WTC11 (cell line): ENCODE data around the gene ZFYVE1. TPM values are rescaled to one million over a fixed set of nuclear protein-coding genes. Genes with fewer than 3 reads are reported as not detected.
"Not testable (repeated sequence)": the region's sequence is repeated elsewhere in the genome, so short reads cannot be mapped to it uniquely, and the experiment has no call there.

ENCODE experiments used
- ATAC-seq: fragments of 200-7000 bp; cut with Tn5 transposase; 2 replicates; pipeline ENCODE4 v1.10.0; 2021; ENCODE audit warnings: mild to moderate bottlenecking, moderate library complexity
- CTCF ChIA-PET: fragments of 300-600 bp; sonication (Branson Sonifier 250); formaldehyde crosslinking; loops from one replicate; lab custom pipeline; 2021; ENCODE audit warnings: antibody characterized with exemption; lab: Charles Lee
- POLR2A ChIA-PET: fragments of 350-600 bp; sonication (Branson Sonifier 250); formaldehyde crosslinking; loops from one replicate; lab custom pipeline; 2021; ENCODE audit warnings: antibody characterized with exemption; lab: Charles Lee
- DNase-seq: peaks from one replicate; pipeline ENCODE4 v3.0.0; 2021; ENCODE audit warnings: low spot score
- H3K27ac Mint-ChIP-seq: 2 replicates; pipeline ENCODE4 v1.8.0; 2021; ENCODE audit warnings: mixed read lengths
- H3K27me3 Mint-ChIP-seq: 2 replicates; pipeline ENCODE4 v1.8.0; 2021; ENCODE audit warnings: low read depth, mild to moderate bottlenecking, moderate library complexity, mixed read lengths
- H3K36me3 Mint-ChIP-seq: 2 replicates; pipeline ENCODE4 v1.8.0; 2021; ENCODE audit warnings: mixed read lengths
- H3K4me1 Mint-ChIP-seq: 2 replicates; pipeline ENCODE4 v1.8.0; 2022; ENCODE audit warnings: mixed read lengths
- H3K4me3 Mint-ChIP-seq: 2 replicates; pipeline ENCODE4 v1.8.0; 2021; ENCODE audit warnings: mild to moderate bottlenecking, moderate library complexity, mixed read lengths
- H3K9me3 Mint-ChIP-seq: 2 replicates; pipeline ENCODE4 v1.8.0; 2021; ENCODE audit warnings: mixed read lengths
- IRF2 ChIP-seq: sonication (generic); formaldehyde crosslinking; IDR thresholded peaks from 2 replicates; pipeline ENCODE4 v1.8.0; 2022; ENCODE audit warnings: low read depth, missing genetic modification reagents, borderline replicate concordance
- NFATC4 ChIP-seq: fragments of 250-450 bp; sonication (Bioruptor Pico); IDR thresholded peaks from 2 replicates; pipeline ENCODE4 v1.9.0; 2021; ENCODE audit warnings: mild to moderate bottlenecking
- NR3C1 ChIP-seq: sonication (generic); formaldehyde crosslinking; conservative IDR thresholded peaks from 2 replicates; pipeline ENCODE4 v1.8.1; 2023; ENCODE audit warnings: low read depth, mild to moderate bottlenecking, missing genetic modification reagents
- TP53 ChIP-seq: sonication (generic); formaldehyde crosslinking; IDR thresholded peaks from 2 replicates; pipeline ENCODE4 v1.8.1; 2023; ENCODE audit warnings: mild to moderate bottlenecking, missing genetic modification reagents
- ZNF232 ChIP-seq: sonication (generic); formaldehyde crosslinking; IDR thresholded peaks from 2 replicates; pipeline ENCODE4 v1.8.0; 2022; ENCODE audit warnings: mild to moderate bottlenecking, missing genetic modification reagents
- ZNF317 ChIP-seq: sonication (generic); formaldehyde crosslinking; IDR thresholded peaks from 2 replicates; pipeline ENCODE4 v1.8.1; 2023; ENCODE audit warnings: low read depth, mild to moderate bottlenecking, moderate library complexity, missing genetic modification reagents, borderline replicate concordance
- total RNA-seq: library from RNA; stranded (reverse); gene quantifications from 3 replicates; pipeline ENCODE4 v1.2.3, GENCODE V29; 2021
- TF ChIP-seq, protein P1 (sequence below): fragments of 250-450 bp; sonication (Bioruptor Pico); IDR thresholded peaks from 2 replicates; pipeline ENCODE4 v1.9.0; 2021; ENCODE audit warnings: moderate library complexity, mild to moderate bottlenecking, inconsistent platforms, borderline replicate concordance
- TF ChIP-seq, protein P2 (sequence below): sonication (generic); formaldehyde crosslinking; IDR thresholded peaks from 2 replicates; pipeline ENCODE4 v1.8.0; 2022; ENCODE audit warnings: mild to moderate bottlenecking, missing genetic modification reagents
- TF ChIP-seq, protein P3 (sequence below): fragments of 250-450 bp; sonication (Bioruptor Pico); IDR thresholded peaks from 2 replicates; pipeline ENCODE4 v1.8.0; 2021; ENCODE audit warnings: mild to moderate bottlenecking
- TF ChIP-seq, protein P4 (sequence below): fragments of 200-600 bp; IDR thresholded peaks from 2 replicates; pipeline ENCODE4 v1.8.0; 2022; ENCODE audit warnings: antibody characterized with exemption
- TF ChIP-seq, protein P5 (sequence below): sonication (generic); formaldehyde crosslinking; IDR thresholded peaks from 2 replicates; pipeline ENCODE4 v1.8.1; 2023; ENCODE audit warnings: mild to moderate bottlenecking, missing genetic modification reagents, borderline replicate concordance
- TF ChIP-seq, protein P6 (sequence below): fragments of 250-450 bp; sonication (Bioruptor Pico); IDR thresholded peaks from 2 replicates; pipeline ENCODE4 v2.1.2; 2022; ENCODE audit warnings: mild to moderate bottlenecking, moderate library complexity
- TF ChIP-seq, protein P7 (sequence below): sonication (generic); formaldehyde crosslinking; IDR thresholded peaks from 2 replicates; pipeline ENCODE4 v1.8.1; 2023; ENCODE audit warnings: mild to moderate bottlenecking, missing genetic modification reagents, moderate library complexity

The ZFYVE1 gene
- total RNA-seq, 1 experiment from 2014 or later: 12.8 TPM

DNA sequence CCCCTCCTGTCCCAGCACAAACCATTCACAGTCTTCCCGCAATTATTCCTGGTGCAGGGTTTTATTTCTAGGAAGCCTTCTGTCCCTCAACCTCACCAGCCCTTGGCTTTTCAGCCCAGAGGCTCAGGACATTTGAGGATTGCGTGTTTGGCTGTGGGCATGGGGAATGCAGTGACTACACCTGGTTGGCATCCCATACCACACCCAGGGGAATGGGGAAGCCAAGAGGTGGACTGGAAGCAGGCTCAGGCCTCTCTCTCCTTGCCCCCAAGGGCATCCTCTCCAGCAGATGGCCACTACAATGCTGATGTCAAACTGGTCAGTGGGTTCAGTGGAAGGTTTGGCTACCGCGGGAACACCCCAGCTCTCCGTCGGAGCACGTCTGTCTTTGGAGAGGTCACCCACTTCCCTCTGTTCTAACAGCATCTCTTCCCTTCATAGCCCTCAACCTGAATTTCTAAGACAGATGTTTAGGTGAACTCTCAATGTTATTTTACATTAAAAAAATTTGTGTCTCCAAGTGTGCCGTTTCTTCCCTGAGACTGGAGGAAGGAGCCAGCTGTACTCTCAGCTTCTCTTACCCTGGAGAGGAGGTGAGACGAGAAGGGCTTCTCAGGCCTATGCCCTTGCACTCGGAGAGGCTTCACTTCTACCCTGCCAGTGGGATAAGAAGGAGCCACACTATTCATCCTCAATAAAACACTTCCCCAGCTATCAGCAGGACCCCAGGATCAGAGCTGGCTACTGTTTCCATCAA, 65.1 kb downstream of the ZFYVE1 start (continued):
- TF ChIP-seq, protein P1, sequence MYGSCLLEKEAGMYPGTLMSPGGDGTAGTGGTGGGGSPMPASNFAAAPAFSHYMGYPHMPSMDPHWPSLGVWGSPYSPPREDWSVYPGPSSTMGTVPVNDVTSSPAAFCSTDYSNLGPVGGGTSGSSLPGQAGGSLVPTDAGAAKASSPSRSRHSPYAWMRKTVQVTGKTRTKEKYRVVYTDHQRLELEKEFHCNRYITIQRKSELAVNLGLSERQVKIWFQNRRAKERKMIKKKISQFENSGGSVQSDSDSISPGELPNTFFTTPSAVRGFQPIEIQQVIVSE (CRISPR knock-in tag): no peak
- TF ChIP-seq, protein P2, sequence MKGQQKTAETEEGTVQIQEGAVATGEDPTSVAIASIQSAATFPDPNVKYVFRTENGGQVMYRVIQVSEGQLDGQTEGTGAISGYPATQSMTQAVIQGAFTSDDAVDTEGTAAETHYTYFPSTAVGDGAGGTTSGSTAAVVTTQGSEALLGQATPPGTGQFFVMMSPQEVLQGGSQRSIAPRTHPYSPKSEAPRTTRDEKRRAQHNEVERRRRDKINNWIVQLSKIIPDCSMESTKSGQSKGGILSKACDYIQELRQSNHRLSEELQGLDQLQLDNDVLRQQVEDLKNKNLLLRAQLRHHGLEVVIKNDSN (CRISPR knock-in tag): no peak
- TF ChIP-seq, protein P3, sequence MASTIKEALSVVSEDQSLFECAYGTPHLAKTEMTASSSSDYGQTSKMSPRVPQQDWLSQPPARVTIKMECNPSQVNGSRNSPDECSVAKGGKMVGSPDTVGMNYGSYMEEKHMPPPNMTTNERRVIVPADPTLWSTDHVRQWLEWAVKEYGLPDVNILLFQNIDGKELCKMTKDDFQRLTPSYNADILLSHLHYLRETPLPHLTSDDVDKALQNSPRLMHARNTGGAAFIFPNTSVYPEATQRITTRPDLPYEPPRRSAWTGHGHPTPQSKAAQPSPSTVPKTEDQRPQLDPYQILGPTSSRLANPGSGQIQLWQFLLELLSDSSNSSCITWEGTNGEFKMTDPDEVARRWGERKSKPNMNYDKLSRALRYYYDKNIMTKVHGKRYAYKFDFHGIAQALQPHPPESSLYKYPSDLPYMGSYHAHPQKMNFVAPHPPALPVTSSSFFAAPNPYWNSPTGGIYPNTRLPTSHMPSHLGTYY: no peak

DNA sequence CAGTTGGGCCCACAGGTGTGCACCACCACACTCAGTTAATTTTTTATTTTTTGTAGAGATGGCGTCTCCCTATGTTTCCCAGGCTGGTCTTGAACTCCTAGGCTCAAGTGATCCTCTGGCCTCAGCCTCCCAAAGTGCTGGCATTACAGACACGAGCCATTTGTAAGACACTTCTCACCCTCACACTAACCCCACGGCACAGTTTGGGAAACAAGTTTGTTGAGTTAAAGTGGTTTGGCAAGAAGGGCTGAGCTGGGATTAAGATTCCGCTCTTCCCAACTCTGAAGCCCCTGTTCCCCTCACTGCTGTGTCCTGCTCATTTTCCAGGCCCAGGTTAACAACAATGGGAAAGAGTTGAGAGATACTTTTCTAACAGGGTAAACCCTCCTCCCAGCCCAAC, 65.9 kb downstream of the ZFYVE1 start:
- DNase-seq, CTCF ChIA-PET, H3K27ac Mint-ChIP-seq, H3K27me3 Mint-ChIP-seq, POLR2A ChIA-PET, H3K4me1 Mint-ChIP-seq, H3K4me3 Mint-ChIP-seq, H3K9me3 Mint-ChIP-seq, ATAC-seq: not testable (repeated sequence)
- H3K36me3 Mint-ChIP-seq: peaks cover 12% of the 10 kb centered on the region

DNA sequence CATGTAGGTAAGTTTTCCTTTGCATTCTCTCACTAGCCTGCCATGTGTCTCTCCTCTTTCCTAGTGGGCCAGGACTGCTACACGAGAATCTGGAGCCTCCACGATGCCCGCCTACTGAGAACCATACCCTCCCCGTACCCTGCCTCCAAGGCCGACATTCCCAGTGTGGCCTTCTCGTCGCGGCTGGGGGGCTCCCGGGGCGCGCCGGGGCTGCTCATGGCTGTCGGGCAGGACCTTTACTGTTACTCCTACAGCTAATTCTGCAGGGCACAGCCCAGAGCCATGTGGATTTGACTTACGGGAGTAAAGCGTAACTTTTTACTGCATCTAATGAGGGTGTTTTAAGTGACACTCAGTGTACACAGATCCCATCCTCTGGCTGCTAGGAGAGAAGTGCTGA, 68.4 kb downstream of the ZFYVE1 start:
- ATAC-seq (no peak), DNase-seq (no peak)
- Mint-ChIP-seq H3K27me3 (0 out of 2 replicates have a peak, but pooled peaks cover 3% of the 10 kb centered on the region), H3K27ac (no peak overlapping the region), H3K9me3 (no peaks in the 10 kb centered on the region), H3K36me3 (peaks cover 16% of the 10 kb centered on the region), H3K4me3 (no peak overlapping the region), H3K4me1 (no peaks in the 10 kb centered on the region)
- POLR2A ChIA-PET: no interaction called here
- no peak for TF ChIP-seq TP53 (CRISPR knock-in tag)
- TF ChIP-seq NFATC4 (CRISPR knock-in tag): no peak
- TF ChIP-seq, protein P4, sequence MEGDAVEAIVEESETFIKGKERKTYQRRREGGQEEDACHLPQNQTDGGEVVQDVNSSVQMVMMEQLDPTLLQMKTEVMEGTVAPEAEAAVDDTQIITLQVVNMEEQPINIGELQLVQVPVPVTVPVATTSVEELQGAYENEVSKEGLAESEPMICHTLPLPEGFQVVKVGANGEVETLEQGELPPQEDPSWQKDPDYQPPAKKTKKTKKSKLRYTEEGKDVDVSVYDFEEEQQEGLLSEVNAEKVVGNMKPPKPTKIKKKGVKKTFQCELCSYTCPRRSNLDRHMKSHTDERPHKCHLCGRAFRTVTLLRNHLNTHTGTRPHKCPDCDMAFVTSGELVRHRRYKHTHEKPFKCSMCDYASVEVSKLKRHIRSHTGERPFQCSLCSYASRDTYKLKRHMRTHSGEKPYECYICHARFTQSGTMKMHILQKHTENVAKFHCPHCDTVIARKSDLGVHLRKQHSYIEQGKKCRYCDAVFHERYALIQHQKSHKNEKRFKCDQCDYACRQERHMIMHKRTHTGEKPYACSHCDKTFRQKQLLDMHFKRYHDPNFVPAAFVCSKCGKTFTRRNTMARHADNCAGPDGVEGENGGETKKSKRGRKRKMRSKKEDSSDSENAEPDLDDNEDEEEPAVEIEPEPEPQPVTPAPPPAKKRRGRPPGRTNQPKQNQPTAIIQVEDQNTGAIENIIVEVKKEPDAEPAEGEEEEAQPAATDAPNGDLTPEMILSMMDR: no peak
- TF ChIP-seq, protein P5, sequence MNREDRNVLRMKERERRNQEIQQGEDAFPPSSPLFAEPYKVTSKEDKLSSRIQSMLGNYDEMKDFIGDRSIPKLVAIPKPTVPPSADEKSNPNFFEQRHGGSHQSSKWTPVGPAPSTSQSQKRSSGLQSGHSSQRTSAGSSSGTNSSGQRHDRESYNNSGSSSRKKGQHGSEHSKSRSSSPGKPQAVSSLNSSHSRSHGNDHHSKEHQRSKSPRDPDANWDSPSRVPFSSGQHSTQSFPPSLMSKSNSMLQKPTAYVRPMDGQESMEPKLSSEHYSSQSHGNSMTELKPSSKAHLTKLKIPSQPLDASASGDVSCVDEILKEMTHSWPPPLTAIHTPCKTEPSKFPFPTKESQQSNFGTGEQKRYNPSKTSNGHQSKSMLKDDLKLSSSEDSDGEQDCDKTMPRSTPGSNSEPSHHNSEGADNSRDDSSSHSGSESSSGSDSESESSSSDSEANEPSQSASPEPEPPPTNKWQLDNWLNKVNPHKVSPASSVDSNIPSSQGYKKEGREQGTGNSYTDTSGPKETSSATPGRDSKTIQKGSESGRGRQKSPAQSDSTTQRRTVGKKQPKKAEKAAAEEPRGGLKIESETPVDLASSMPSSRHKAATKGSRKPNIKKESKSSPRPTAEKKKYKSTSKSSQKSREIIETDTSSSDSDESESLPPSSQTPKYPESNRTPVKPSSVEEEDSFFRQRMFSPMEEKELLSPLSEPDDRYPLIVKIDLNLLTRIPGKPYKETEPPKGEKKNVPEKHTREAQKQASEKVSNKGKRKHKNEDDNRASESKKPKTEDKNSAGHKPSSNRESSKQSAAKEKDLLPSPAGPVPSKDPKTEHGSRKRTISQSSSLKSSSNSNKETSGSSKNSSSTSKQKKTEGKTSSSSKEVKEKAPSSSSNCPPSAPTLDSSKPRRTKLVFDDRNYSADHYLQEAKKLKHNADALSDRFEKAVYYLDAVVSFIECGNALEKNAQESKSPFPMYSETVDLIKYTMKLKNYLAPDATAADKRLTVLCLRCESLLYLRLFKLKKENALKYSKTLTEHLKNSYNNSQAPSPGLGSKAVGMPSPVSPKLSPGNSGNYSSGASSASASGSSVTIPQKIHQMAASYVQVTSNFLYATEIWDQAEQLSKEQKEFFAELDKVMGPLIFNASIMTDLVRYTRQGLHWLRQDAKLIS (CRISPR knock-in tag): no peak
- TF ChIP-seq, protein P6, sequence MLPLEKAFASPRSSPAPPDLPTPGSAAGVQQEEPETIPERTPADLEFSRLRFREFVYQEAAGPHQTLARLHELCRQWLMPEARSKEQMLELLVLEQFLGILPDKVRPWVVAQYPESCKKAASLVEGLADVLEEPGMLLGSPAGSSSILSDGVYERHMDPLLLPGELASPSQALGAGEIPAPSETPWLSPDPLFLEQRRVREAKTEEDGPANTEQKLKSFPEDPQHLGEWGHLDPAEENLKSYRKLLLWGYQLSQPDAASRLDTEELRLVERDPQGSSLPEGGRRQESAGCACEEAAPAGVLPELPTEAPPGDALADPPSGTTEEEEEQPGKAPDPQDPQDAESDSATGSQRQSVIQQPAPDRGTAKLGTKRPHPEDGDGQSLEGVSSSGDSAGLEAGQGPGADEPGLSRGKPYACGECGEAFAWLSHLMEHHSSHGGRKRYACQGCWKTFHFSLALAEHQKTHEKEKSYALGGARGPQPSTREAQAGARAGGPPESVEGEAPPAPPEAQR: no peak
- TF ChIP-seq, protein P7, sequence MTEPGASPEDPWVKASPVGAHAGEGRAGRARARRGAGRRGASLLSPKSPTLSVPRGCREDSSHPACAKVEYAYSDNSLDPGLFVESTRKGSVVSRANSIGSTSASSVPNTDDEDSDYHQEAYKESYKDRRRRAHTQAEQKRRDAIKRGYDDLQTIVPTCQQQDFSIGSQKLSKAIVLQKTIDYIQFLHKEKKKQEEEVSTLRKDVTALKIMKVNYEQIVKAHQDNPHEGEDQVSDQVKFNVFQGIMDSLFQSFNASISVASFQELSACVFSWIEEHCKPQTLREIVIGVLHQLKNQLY (CRISPR knock-in tag): no peak
- no peak for TF ChIP-seq ZNF232
- TF ChIP-seq IRF2: no peak
- no peak for TF ChIP-seq ZNF317 (CRISPR knock-in tag)
- TF ChIP-seq NR3C1 (CRISPR knock-in tag): no peak
- CTCF ChIA-PET: interaction anchor here (1.5 to 2.3 kb wide), 2 partner anchors 10 to 444 kb away, joined by 3 to 12 read pairs; no protein-coding TSS in a partner anchor
